ENCODE results near the gene P2RX1. TPM values are rescaled to one million over a fixed set of nuclear protein-coding genes. Genes with fewer than 3 reads are reported as not detected.

Gene P2RX1
- total RNA-seq, 1 donor from 2014 or later, result 0.19 TPM

DNA sequence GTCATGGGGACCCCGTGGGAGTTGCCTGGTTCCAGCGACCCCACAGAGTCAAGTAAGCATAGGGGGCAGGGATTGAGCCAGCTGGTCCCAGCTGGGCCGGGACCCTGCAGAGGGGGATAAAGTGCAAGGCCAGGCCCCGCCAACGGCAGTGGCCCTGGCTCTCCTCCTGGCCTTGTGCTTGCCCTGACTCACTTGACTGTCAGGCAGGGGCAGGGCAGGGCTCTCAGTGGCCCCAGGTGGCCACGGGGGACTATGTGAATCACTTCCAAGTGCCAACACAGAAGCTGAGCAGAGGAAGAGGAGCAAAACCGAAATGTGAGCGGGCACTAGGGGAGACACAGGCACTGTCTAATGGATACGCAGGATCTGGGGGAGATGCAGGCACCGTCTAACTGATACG lies 48.7 kb downstream of the P2RX1 start:
- TF ChIP-seq, protein P1, sequence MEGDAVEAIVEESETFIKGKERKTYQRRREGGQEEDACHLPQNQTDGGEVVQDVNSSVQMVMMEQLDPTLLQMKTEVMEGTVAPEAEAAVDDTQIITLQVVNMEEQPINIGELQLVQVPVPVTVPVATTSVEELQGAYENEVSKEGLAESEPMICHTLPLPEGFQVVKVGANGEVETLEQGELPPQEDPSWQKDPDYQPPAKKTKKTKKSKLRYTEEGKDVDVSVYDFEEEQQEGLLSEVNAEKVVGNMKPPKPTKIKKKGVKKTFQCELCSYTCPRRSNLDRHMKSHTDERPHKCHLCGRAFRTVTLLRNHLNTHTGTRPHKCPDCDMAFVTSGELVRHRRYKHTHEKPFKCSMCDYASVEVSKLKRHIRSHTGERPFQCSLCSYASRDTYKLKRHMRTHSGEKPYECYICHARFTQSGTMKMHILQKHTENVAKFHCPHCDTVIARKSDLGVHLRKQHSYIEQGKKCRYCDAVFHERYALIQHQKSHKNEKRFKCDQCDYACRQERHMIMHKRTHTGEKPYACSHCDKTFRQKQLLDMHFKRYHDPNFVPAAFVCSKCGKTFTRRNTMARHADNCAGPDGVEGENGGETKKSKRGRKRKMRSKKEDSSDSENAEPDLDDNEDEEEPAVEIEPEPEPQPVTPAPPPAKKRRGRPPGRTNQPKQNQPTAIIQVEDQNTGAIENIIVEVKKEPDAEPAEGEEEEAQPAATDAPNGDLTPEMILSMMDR (IDR thresholded peaks at IDR 0.05; ENCODE audit: unreplicated experiment), result no peak
- Mint-ChIP-seq H3K4me1 (ENCODE audit: low read depth) (no peaks in the 10 kb centered on the region), H3K9me3 (ENCODE audit: low read depth) (no peaks in the 10 kb centered on the region), H3K27ac (no peak overlapping the region), H3K36me3 (ENCODE audit: insufficient read depth) (peaks cover 1% of the 10 kb centered on the region), H3K4me3 (ENCODE audit: low read depth) (no peak overlapping the region), H3K27me3 (no peaks in the 10 kb centered on the region)
- DNase-seq (ENCODE audit: low spot score, unreplicated experiment), result no peak

DNA sequence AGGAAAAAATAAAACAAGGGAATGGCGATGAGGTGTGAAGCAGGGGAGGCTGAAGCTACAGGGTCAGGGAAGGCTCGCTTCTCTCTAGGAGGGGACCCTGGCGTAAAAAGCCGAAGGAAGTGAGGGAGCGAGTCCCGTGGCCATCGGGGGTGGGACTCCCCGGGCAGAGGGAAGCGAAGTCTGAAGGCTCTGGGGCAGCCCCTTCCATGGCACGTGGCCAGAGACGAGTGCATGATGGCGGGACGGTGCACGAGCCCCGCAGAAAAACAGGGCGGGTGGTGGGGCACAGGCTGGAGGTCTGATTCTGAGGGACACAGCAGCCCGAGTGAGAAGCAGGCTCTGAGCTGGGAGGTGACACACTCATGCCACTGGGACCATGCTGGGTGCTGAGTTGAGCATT lies 49.2 kb downstream of the P2RX1 start:
- Mint-ChIP-seq H3K9me3 (ENCODE audit: low read depth) (no peaks in the 10 kb centered on the region), H3K27me3 (no peaks in the 10 kb centered on the region), H3K36me3 (ENCODE audit: insufficient read depth) (peaks cover 1% of the 10 kb centered on the region), H3K27ac (no peak overlapping the region), H3K4me3 (ENCODE audit: low read depth) (no peak overlapping the region), H3K4me1 (ENCODE audit: low read depth) (no peaks in the 10 kb centered on the region)
- no peak for DNase-seq (ENCODE audit: low spot score, unreplicated experiment)
- TF ChIP-seq, protein P1 (IDR thresholded peaks at IDR 0.05; ENCODE audit: unreplicated experiment), result no peak

DNA sequence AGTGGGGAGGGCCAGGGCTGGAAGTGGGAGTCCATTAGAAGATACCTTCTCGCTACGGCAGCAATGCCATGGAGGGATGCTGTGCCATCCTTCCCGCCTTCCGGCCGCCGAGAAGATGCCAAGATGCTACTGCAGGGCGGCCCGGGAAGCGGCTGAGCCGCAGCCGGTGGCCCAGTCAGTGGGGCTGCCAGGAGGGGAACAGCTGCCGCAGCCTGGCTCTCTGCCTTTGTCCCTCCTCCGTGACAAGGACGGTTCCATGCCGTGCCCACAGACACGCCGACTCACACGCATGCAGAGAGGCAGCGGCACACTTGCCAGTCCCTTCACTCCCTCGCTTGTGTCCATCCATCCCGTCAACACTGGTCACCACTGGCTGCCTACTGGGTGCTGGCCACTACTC lies 50.0 kb downstream of the P2RX1 start:
- peaks cover 1% of the 10 kb centered on the region for H3K36me3 Mint-ChIP-seq (ENCODE audit: insufficient read depth)
- DNase-seq (ENCODE audit: low spot score, unreplicated experiment), result no peak
- no peak overlapping the region for H3K27ac Mint-ChIP-seq
- TF ChIP-seq, protein P1 (IDR thresholded peaks at IDR 0.05; ENCODE audit: unreplicated experiment), result no peak
- H3K4me3 Mint-ChIP-seq (ENCODE audit: low read depth), result no peak overlapping the region
- no peaks in the 10 kb centered on the region for H3K4me1 Mint-ChIP-seq (ENCODE audit: low read depth)
- H3K27me3 Mint-ChIP-seq, result no peaks in the 10 kb centered on the region
- no peaks in the 10 kb centered on the region for H3K9me3 Mint-ChIP-seq (ENCODE audit: low read depth)

DNA sequence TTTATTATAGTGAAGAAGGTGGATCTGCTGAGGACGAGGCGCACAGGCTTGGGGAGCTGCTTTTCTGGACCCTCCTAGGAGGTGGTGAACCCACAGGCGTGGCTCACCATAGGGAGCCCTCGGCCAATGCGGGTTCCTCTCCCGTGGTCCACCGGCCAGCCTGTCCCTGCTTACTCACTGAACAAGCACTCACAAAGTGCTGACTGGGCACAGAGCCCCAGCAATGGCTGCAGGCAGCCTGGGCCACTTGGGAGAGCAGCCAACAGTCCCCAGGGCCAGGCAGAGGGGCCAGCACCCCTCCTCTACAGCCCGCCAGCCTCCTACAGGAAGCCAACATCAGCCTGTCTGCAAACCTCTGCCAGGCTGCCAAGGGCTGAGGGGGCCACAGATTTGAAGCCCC lies 51.1 kb downstream of the P2RX1 start:
- H3K36me3 Mint-ChIP-seq (ENCODE audit: insufficient read depth), result peaks cover 2% of the 10 kb centered on the region
- TF ChIP-seq, protein P1 (IDR thresholded peaks at IDR 0.05; ENCODE audit: unreplicated experiment), result no peak
- H3K27ac Mint-ChIP-seq, result no peak overlapping the region
- no peak for DNase-seq (ENCODE audit: low spot score, unreplicated experiment)
- no peaks in the 10 kb centered on the region for H3K4me1 Mint-ChIP-seq (ENCODE audit: low read depth)
- no peaks in the 10 kb centered on the region for H3K9me3 Mint-ChIP-seq (ENCODE audit: low read depth)
- no peak overlapping the region for H3K4me3 Mint-ChIP-seq (ENCODE audit: low read depth)
- H3K27me3 Mint-ChIP-seq, result no peaks in the 10 kb centered on the region

DNA sequence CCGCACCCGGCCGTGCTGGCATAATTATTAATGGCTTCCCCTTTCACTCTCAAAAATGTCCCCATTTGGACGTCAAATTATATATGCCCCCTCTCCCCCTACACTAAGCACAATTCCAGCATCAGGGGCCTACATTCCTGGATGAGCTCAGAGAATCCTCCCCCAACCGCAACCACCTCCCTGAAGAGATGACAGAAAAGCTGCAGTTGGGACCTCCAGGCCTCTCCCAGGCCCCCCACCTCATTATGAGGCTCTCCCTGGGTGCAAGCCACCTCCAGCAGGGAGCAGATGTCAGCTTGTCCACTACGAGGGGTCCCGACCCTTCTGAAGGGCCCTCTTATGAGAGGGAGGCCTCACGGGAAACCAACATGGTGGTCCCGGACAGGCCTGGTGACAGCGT lies 51.7 kb downstream of the P2RX1 start:
- H3K9me3 Mint-ChIP-seq (ENCODE audit: low read depth), result no peaks in the 10 kb centered on the region
- TF ChIP-seq, protein P1 (IDR thresholded peaks at IDR 0.05; ENCODE audit: unreplicated experiment), result no peak
- peaks cover 2% of the 10 kb centered on the region for H3K36me3 Mint-ChIP-seq (ENCODE audit: insufficient read depth)
- H3K27ac Mint-ChIP-seq, result no peak overlapping the region
- no peak overlapping the region for H3K4me3 Mint-ChIP-seq (ENCODE audit: low read depth)
- H3K27me3 Mint-ChIP-seq, result no peaks in the 10 kb centered on the region
- no peaks in the 10 kb centered on the region for H3K4me1 Mint-ChIP-seq (ENCODE audit: low read depth)
- DNase-seq (ENCODE audit: low spot score, unreplicated experiment), result no peak

Measured in progenitor cell of endocrine pancreas (in vitro differentiated cells).